ENCODE measurements around the gene PARD3B. TPM values are rescaled to one million over a fixed set of nuclear protein-coding genes. Genes with fewer than 3 reads are reported as not detected.

PARD3B gene
- total and polyA plus RNA-seq, 8 donors = 18.5 to 24.6 (median 21.1) TPM

GRCh38 chr2:204665771-204666170 lies 120.5 kb downstream of the PARD3B start:
- Histone ChIP-seq H3K9me3 (no peaks in the 10 kb centered on the region), H3K4me3 (no peak overlapping the region), H3K4me1 (peaks cover 0 to 4% of the 10 kb centered on the region in 2 donors), H3K27me3 (no peaks in the 10 kb centered on the region), H3K27ac (peak overlapping the region; percentile 46 to 50), H3K36me3 (no peaks in the 10 kb centered on the region)
- no peak for ATAC-seq
- TF ChIP-seq, protein P1, sequence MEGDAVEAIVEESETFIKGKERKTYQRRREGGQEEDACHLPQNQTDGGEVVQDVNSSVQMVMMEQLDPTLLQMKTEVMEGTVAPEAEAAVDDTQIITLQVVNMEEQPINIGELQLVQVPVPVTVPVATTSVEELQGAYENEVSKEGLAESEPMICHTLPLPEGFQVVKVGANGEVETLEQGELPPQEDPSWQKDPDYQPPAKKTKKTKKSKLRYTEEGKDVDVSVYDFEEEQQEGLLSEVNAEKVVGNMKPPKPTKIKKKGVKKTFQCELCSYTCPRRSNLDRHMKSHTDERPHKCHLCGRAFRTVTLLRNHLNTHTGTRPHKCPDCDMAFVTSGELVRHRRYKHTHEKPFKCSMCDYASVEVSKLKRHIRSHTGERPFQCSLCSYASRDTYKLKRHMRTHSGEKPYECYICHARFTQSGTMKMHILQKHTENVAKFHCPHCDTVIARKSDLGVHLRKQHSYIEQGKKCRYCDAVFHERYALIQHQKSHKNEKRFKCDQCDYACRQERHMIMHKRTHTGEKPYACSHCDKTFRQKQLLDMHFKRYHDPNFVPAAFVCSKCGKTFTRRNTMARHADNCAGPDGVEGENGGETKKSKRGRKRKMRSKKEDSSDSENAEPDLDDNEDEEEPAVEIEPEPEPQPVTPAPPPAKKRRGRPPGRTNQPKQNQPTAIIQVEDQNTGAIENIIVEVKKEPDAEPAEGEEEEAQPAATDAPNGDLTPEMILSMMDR (IDR thresholded peaks at IDR 0.05) = no peak
- no peak for DNase-seq
- intact Hi-C loops (cut with DNase I) = no loop called here

GRCh38 chr2:204667990-204668389 lies 122.7 kb downstream of the PARD3B start:
- H3K9me3 ChIP-seq = no peaks in the 10 kb centered on the region
- TF ChIP-seq, protein P1 (IDR thresholded peaks at IDR 0.05) = no peak
- H3K36me3 ChIP-seq = no peaks in the 10 kb centered on the region
- no peak overlapping the region for H3K27ac ChIP-seq
- DNase-seq (no peak), ATAC-seq (no peak)
- H3K27me3 ChIP-seq = no peaks in the 10 kb centered on the region
- intact Hi-C loops (cut with DNase I) = no loop called here
- H3K4me1 ChIP-seq = peaks cover 0 to 4% of the 10 kb centered on the region in 2 donors
- H3K4me3 ChIP-seq = no peak overlapping the region

DNA sequence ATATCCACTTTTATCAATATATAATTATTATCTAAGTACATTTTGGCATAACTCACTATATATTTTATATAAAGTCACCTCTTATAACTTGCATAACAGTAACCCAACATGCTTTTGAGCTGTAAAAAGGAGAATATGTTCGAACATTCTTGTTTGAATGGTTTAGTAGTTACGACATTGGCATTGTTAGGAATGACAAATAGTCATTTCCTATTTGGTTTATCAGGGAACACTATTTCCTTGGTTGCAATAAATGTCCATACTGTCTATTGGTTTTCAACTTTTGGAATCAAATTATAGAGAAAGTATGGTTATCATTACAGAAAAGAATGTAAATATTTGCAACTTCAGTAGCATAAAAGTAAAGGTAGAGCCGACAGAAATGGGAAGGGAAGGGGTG lies 124.1 kb downstream of the PARD3B start:
- peak overlapping the region; percentile 22 to 30 for H3K27ac ChIP-seq
- ATAC-seq = no peak

GRCh38 chr2:204670124-204670523 lies 124.8 kb downstream of the PARD3B start:
- H3K36me3 ChIP-seq = no peaks in the 10 kb centered on the region
- no peaks in the 10 kb centered on the region for H3K9me3 ChIP-seq
- H3K27me3 ChIP-seq = no peaks in the 10 kb centered on the region
- ATAC-seq = peak; percentile 53
- H3K27ac ChIP-seq = peak overlapping the region in 1 of 2 donors; percentile 30
- TF ChIP-seq, protein P1 (IDR thresholded peaks at IDR 0.05) = no peak
- peaks cover 0 to 4% of the 10 kb centered on the region in 2 donors for H3K4me1 ChIP-seq
- no peak for DNase-seq
- intact Hi-C loops (cut with DNase I) = no loop called here
- H3K4me3 ChIP-seq = no peak overlapping the region

More for the DNA sequence above, 124.1 kb downstream of the PARD3B start:
- TF ChIP-seq, protein P1 (IDR thresholded peaks at IDR 0.05) = no peak
- DNase-seq = no peak
- Histone ChIP-seq H3K4me1 (peaks cover 0 to 4% of the 10 kb centered on the region in 2 donors), H3K9me3 (no peaks in the 10 kb centered on the region), H3K4me3 (no peak overlapping the region), H3K36me3 (no peaks in the 10 kb centered on the region), H3K27me3 (no peaks in the 10 kb centered on the region)
- intact Hi-C loops (cut with DNase I) = no loop called here

- H3K4me1 ChIP-seq = peaks cover 0 to 4% of the 10 kb centered on the region in 2 donors
- H3K9me3 ChIP-seq = no peaks in the 10 kb centered on the region
- no peak for DNase-seq
- no peaks in the 10 kb centered on the region for H3K36me3 ChIP-seq
- TF ChIP-seq, protein P1 (IDR thresholded peaks at IDR 0.05) = no peak
- ATAC-seq = no peak
- H3K27ac ChIP-seq = no peak overlapping the region
- no peaks in the 10 kb centered on the region for H3K27me3 ChIP-seq
- intact Hi-C loops (cut with DNase I) = no loop called here
- H3K4me3 ChIP-seq = no peak overlapping the region
These were observed 125.5 kb downstream of the PARD3B start for GRCh38 chr2:204670756-204671155.
